ENCODE results near the gene LPXN.
A peak's percentile ranks its signal among the peaks of the same experiment; 100 is the strongest.
"Not testable (repeated sequence)": the region's sequence is repeated elsewhere in the genome, so short reads cannot be mapped to it uniquely, and the experiment has no call there.

The LPXN gene

DNA sequence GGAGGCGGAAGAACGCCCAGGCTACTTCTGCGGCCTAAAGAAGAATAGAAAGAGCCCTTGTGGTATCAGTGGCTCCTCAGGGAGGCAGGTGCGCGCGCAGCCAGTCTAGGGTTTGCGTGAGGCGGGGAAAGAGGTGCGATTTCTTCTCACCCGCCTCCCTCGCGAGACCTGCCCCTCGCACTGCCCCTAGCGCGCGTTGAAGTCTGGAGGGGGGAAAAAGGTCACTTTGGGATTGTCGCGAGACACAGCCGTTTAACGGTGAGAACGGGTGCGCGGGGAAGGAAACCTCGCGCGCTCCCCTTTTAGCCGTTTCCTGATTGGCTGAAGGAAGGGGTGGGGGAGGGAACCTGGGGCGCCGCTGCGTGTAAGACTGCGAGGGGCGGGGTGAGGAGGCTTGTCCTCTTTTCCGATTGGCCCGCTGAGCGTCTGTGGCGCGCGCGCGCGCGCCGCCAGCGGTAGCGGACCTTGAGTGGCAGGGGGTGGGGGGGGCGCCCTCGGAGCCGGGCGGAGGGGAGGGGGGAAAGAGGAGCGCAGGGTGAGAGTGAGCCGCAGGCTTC is 3.1 kb upstream of the LPXN start, which contains the start of gene ZFP91:
ZFP91 (plus strand) TSS at position 429 of the 557 bp plus-strand sequence. CDS start 219 bp downstream, outside the sequence.
- DNase-seq, result peak; percentile 98

DNA sequence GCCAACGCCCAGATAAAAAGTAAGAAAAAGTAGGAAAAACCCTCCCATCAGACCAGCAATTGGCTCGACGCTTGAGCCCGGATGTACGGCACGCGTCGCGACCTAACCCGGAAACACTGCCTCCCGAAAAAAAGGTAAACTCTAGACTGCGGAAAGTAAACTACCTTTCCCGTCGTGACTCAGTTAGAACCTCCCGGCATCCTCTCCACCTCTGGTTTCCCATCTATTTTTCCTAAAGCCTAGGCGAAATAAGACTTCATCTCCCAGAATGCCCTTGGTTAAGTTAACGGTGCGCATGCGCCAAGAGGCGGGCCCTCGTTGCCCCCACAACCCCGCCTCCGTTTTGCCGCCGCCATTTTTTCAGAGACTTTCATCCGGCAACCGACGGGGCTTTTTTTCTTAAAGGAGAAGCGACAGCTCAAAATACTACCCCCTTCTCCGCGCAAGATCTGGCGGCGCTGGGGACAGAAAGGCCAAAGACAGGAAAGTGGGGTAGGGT is 2.5 kb upstream of the LPXN start:
- DNase-seq, result peak; percentile 96

DNA sequence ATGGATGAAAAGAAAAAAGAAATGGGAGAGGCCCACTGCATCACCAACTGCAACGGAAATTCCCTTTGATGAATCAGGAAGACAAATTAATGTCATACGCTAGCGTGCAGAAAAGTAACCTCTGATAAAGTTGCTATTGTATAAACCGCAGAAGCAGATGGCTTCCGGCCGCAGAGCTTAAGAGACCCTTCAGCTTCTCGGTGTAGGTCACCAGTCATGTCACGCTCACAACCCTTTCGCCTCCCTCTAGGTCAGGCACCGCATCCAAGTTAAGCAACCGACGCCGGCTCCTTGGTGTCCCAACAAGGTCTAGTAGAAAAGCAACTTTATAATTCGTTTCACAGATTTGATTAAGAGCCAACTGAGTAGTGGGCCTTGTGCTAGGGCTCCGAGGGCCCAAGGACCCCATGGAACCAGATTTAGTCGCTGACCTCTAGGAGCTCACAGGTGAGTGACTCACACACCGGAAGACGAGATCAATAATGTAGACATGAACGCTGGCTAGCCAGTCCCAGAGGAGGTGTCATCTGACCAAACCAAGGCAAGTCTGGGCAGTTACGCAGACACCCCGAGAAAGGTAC is 2.0 kb upstream of the LPXN start:
- no peak for DNase-seq

DNA sequence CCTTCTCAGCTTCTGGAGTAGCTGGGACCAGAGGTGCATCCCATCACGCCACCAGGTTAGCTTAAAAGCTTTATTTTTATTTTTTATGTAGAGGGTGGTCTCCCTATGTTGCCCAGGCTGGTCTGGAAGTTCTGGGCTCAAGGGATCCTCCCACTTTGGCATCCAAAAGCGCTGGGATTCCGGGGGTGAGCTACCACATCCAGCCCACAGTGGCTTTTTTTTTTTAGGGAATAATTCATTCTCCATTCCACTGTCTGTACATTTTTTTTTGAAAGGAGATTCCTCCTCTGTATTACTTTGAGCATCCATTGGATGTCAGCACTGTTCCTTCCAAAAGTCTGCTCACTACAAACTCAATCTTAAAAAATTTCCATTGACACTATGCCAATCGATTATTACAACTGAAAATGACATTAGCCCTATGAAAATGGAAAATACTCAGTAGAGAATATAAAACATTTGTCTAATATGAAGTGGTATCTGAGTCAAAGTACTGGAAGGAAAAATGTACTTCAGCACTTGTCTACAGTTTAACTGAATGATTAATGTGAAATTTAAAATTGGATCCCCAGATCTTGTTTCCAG is 1.3 kb upstream of the LPXN start:
- DNase-seq, result no peak

DNA sequence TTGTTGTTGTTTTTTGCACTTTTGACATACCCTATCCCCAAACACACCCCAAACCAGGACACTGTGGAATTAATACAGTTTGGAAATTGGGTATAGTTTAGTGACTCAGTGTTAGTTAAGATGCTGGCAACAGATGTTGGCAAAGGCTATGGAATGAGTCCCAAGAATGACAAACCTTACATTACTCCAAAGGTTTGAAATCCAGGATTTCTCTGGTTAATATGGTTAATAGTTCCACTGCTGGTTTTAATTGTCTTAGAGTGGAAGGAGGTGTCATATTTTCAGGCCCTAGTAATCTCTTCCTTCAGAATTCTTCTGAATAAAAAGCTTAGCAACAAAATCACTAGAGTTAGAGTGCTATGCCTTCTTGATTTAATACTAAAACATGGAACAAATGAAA is 775 bp downstream of the LPXN start:
- DNase-seq, result no peak

DNA sequence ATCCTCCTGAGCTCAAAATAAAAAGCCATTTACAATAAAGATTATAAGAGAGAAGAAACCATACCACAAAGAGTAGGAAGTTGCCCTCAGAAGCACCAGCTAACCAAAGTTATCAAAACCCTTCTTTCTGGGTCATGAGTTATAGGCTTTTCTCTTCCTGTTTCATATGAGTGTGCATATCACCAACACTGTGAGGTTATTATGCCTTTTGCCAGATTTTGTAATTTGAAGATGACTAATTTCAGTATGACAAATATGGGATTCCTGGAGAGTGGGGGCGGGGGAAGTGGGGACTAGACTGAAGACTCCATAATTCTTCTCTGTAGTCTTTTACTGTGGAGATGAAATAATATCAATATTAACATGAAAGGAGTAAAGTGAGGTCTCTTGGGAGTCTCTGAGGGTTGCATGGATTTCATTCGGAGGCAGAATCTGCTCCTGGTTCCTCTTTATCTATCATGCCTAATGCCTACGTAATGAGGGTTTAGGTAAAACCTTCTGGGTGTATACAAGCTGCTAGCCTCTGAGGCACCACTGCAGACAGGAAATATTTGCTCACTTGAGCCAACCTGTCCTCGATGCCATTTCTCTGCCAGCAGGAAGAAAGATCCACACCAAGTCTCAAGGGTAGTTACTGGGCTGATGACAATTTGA is 2.1 kb downstream of the LPXN start:
- DNase-seq, result no peak

DNA sequence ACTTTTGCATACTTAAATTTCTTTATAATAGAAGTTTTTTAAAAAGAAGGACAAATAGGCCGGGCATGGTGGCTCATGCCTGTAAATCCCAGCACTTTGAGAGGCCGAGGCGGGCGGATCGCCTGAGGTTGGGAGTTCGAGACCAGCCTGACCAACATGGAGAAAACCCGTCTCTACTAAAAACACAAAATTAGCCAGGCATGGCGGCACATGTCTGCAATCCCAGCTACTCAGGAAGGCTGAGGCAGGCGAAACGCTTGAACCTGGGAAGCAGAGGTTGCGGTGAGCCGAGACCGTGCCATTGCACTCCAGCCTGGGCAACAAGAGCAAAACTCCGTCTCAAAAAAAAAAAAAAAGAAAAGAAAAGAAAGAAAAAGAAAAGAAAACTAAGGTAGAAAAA is 2.8 kb downstream of the LPXN start:
- DNase-seq, result not testable (repeated sequence)

DNA sequence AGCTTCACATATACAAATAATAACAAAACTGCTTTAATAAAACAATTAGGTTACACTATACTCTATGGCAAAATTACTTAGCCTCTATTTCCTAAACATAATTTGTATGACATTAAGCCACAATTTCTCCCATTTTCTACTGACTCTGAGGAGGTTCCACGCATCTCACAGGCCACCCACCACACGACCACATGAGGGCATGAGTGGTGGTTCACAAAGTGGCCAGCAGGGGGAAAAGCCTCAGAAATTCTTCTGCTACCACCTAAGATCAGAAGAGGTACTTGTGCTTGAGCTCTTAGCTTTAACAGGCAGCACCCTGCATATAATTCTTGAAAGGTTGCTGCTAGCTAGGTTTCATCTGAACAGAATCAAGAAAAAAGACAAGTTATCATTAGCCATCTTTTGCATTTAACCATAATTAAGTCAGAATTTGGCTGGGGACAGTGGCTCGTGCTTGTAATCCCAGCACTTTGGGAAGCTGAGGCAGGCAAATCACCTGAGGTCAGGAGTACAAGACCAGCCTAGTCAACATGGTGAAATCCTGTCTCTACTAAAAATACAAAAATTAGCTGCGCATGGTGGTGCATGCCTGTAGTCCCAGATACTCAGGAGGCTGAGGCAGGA is 7.7 kb downstream of the LPXN start:
- DNase-seq, result peak; percentile 34

DNA sequence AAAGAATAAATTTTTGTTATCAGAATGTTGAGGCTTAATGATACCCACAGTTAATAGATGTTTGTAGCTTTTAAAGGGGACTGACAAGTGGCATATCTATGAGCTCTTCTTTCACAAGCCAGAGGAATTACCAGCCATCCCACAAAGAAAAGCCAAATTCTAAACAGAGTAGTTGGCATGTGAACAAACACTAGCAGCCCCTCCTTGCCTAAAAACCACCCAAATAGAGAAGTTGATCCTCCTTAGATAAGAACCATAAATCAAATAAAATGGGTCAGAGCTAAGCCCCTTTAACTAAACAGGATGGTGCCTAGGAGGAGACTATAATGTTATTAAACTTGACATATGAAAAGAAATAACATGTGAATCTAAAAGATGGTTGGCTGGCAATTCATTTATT is 11.4 kb downstream of the LPXN start:
- no peak for DNase-seq

DNA sequence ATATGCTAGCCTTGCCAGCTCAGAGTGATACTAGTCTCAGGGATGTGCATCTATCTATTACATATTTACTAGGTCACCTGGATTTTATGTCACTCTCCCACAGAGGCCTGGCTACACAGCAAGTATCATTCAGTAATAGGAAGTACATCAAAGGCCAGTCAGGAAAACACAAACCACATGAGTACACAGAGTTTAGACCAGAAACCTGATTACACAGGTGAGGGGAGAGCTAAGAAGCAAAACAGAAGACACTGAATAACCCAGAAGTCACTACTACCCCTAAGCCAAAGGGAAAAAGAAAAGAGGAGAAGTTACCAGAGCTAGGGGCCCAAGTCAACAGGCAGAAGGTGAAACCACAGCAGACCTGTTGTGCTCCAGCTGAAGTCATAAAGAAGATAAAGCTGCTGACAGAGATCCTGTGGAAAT is 13.3 kb downstream of the LPXN start:
- no peak for DNase-seq

DNA sequence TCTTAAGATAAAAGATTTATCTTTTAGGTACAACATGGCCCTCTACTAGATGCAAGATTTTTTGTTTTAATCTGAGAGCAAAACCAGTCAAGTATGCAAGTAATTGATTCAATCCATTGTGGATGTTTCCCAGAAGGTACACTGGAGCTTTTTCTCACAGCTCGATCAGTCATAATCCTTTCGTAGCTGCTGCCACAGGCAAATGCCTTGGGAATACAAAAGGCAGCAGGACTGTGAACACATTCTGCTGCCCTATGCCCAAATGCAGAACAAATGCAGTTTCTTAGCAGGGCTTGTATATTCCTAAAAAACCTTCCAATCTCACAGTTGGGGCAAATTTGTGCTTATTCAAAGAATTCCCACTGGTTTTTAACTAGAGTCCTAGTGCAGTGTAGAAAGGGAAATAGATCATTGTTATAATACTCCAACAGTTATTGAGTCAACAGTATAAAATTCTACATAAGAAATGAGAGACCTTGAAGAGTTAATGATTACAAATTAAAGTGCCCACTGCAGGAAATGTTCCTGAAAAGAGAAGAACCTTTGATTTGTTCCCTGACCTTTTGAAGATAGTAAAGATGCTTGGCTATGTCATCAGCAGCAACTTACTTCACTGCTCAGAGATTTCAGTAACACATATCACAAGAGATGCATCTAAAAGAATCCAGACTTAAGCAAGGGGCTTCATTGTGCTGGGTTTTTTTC is 14.1 kb downstream of the LPXN start:
- no peak for DNase-seq

DNA sequence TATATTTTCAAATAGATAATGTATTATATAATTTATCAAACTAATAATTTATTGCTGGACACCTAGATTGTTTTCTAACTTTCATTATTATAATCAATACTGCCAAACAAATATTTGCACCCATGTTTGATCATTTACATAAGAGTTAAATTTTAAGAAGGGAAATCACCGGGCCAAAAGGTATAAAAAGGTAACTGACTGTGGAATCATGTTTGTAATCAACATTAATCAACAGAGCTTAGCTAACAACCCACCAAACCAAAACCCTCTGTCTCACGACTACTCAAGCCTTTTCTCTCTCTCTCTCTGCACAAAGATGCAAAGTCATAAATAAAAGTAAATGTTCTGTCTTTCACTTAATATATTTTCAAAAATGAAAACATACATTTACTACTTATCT is 14.8 kb downstream of the LPXN start:
- no peak for DNase-seq

DNA sequence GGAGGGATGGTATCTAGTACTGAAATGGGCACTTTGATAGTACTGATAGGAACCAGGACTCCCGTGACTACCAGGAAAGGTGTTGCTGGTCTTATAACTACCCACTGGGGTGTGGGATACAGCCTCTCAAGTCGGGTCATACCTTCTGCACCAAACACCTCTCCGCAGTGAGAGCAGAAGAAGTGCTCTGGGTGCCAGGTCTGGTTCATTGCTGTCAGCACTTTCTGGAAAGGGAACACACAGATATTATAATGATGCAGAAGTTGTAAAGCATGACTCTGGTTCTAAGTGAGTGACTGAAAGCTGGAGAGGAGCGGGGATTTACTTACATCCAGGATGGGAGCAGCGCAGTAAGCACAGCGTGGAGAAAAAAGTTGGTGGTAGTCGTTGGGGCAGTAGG is 26.0 kb downstream of the LPXN start:
- DNase-seq, result no peak

DNA sequence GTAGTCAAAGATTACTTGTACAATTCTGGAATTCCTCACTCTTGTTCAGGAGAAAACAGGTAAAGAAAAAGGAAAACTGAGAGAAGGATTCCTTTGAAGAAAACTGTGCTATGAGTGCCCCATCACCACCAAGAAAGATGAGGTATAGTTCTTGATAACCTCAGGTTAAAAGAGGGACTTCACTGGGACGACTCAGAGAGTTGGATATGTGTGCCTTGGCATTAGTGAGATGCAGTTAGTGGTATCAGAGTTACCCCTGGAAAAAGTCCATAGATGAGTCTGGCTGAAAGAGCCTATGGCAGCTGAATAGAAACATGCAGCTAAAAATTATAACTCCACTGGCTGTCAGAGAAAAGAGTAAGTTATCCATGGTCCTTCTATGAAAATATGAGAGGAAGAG is 28.8 kb downstream of the LPXN start:
- DNase-seq, result no peak

DNA sequence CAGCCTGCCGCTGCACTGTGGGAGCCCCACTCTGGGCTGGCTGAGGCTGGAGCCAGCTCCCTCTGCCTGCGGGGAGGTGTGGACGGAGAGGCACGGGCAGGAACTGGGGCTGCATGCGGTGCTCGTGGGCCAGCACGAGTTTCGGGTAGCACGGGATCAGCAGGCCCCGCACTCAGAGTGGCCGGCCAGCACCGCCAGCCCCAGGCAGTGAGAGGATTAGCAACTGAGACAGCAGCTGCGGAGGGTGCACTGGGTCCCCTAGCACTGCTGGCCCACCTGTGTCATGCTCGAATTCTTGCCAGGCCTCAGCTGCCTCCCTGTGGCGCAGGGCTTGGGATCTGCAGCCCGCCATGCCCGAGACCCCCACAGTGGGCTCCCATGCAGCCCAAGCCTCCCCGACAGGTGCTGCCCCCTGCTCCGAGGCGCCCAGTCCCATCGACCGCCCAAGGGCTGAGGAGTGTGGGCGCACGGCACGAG is 43.8 kb downstream of the LPXN start:
- no peak for DNase-seq

DNA sequence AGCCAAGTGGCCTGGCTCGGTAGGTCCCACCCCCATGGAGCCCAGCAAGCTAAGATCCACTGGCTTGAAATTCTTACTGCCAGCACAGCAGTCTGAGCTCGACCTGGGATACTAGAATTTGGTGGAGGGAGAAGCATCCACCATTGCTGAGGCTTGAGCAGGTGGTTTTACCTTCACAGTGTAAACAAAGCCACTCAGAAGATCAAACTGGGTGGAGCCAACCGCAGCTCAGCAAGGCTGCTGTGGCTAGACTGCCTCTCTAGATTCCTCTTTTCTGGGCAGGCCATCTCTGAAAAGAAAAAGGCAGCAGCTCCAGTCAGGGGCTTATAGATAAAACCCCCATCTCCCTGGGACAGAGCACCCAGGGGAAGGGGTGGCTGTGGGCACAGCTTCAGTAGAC is 45.4 kb downstream of the LPXN start:
- DNase-seq, result no peak

DNA sequence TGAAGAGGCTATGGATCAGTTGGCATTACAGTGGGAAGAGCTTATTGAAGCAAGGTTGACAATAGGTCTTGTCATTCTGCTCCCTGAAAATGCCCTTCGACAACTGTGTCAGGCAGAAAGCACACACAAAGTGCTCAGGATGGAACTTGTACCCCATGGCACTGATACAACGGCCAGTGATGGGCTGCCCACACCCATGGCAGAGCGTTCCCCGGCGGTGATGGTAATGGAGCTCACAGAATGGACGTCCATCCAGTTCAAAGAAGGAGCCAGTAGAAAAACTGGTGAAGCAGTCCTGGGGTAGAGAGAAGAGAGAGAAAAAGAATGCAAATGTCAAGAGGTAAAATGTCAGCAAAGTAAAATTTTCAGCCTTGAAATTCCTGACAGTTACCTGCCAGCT is 48.2 kb downstream of the LPXN start:
- DNase-seq, result no peak

DNA sequence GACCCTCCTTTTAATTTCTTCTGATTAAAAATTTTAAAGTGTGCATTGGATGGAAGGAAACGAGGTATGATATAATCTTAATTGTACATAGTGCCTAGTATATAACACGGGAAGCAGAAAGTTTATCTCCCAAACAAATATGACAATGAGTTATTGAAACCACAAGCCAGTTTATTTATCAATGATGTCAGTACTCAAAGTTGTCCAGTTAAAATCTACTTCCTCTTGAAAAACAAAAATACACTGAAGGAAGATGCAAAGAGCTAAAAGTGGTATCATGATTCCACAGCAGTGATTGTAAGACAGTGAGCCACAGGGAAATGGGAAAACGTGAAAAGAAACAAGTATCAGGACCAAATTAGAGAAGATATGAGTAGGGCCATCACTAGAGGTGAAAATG is 48.9 kb downstream of the LPXN start:
- DNase-seq, result no peak

DNA sequence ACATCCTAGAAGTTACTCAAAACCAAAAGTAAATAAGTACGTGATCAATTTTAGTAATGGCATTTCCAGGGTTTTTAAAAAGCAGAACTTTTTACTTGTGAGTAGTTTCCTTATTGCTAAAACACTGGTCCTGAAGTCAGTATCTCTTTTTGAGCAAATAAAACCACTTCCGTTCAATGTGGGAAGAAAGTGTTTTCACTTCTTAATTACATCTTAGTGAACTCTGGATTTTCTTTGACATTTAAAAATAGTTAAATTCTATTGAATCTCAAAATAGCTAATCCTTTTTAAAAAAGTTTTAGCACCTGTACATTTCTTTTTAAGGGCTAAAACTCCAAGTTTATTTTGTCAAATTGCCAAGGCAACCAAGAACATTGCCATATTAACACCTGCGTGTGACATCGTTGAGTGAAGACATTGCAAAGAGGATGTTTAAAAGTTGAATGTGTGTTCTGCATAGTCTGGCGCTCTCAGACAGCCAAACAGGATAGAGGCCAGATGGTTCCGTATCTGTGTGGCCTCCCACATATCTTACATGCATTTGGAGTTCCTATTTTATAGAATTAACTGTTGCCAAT is 50.5 kb downstream of the LPXN start:
- DNase-seq, result no peak

DNA sequence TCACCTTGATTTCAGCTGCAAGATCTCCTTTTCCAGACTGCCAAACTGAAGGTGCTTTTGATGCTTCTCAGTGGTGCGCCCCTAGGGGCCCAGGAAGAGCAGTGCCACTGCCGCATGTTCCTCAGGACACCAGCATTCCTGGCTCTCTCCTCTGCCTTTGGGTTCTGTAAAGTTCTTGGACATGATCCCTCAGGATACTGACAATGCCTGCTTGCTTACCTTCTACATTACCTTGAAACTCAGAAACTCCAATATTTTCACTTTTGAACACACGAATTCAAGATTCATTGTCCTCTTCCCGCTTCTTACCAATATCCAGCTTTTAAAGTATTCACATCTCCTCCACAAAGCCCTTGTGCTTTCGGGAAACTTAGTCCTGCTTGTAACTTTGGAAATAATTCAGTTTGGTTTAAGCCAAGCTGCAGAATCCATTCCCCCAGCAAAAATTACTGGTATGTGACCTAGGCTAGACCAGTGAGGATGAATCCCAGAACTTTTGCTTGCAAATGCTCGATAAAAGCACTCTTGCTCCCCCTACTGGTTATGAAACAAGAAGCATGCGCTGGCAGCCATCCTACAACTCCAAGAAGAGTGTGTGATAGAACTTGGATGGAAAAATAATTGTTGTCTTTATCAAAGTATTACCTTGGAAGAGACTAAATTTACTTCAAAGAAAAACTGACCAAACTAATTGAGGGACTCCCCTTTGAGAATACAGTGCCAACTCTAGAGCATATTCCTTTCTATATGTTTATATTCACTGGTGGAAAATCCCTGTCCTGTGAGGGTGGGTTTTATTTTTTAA is 51.2 kb downstream of the LPXN start:
- peak; percentile 62 for DNase-seq

DNA sequence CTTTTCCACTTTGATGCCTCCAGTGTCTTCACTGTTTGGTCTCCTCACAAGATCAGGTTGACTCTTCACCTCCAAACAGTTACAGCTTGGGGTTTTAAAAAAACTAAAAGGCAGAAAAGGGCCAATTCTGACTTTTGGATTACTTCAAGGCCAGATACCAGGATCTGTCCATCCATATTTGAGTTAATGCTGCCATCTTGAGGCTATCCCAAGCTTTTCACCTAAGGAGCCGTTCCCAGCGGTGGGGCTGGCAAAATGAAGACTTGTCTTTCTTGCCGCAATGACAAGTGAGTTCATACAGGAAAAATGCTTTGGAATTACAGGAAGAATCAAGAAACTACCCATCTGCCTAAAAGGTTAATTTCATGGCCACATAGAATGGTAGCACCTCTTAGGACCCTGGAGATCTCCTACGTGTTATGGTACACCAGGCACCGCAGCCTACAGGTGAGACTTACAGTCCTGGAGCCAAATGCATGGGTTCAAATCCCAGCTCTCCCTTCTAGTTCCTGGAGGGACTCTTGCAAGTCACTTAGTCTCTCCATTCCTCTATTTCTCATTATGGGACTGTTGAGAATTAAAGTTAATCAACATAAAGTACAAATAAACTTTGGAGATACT is 61.8 kb downstream of the LPXN start:
- peak; percentile 42 for DNase-seq

Measured in COR-L47 (cell line).